LNCaP clone FGC (cell line): Measurements from ENCODE around the gene CALML3.

Experiments
- DNase-seq: peaks from one replicate; pipeline ENCODE4 v3.0.0-alpha.2; 2011; ENCODE audit warnings: low read depth
- H3K4me3 ChIP-seq: 2 replicates; pipeline ENCODE4 v1.5.1; 2011; ENCODE audit warnings: mild to moderate bottlenecking, low read depth, low read length, control low read depth
- CTCF ChIP-seq: IDR thresholded peaks from 2 replicates; pipeline ENCODE4 v1.5.1; 2012; ENCODE audit warnings: mild to moderate bottlenecking; ENCODE audit not compliant: control insufficient read depth, insufficient read depth; ENCODE audit errors: extremely low read depth

CALML3 gene

DNA sequence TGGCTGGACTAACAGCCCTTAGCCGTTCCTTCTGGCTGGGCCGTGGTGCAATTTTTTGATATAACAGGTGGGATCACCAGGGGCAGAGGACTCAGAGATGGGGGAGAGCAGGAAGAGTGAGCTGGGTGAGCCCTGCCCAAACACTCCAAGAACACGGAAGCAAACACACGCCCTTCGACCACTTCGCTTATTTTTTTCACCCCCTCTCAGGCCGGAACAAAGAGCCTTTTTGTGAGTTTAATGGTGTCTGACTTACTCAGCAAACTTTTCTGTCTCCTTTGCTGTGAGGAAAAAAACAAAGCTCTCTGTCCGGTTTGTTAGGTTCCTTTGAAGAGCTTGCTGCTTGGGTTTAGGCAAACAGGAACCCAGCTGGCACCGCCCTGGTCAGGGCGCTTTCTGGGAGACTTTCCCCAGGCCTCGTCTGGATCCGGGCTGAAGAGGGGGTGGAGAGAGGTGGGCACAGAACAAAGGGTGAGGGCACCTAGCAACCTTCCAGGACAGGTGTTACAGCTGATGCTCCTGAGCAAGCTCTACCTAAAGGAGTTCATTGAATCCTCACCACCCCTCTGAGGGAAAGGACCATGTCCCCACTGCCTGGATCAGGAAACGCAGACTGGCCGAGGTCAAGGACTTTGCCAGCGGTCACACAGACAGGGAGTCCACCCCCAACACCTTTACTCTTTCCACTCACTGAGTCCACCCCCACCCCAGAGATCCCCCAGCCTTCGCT is 23.3 kb downstream of the CALML3 start:
- peak; percentile 72 for DNase-seq
- TF ChIP-seq CTCF, result no peak
- peak overlapping the region; percentile 2; the same call in 1 of the 2 replicates for H3K4me3 ChIP-seq

DNA sequence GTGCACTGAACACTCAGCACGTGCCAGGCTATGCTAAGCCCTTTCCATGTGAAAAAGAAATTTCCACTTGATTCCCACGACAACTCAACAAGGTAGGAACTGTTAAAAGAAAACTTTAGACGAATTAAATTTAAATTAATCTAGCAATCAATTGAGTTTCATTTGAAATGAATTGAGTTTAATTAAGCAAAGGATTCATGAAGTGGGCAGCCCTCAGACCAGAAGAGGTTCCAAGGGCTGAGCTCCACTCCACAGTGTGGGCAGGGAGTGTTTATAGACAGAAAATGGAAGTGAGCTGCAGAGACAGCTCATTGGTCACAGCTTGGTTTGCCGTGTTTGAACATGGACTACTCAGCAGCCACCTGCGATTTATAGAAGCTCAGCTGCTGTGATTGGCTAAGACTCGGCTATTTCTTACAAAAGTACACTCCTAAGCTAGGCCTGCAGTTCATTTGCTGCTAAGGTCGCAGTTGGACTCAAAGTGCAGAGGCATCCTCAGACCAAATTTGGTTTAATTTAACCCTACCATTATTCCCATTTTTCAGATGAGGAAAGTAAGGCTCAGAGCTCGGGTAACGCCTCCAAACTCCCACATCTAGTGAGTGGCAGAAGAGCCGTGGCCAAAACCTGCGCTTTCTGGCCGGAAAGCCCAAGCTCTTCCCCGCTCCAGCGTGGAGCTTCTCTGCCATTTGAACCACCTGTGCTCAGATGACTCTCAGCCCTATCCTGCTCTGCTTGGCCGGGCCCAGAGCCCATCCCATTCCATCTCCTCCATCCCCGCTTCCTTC is 24.9 kb downstream of the CALML3 start:
- no peak overlapping the region for H3K4me3 ChIP-seq
- no peak for TF ChIP-seq CTCF
- no peak for DNase-seq

DNA sequence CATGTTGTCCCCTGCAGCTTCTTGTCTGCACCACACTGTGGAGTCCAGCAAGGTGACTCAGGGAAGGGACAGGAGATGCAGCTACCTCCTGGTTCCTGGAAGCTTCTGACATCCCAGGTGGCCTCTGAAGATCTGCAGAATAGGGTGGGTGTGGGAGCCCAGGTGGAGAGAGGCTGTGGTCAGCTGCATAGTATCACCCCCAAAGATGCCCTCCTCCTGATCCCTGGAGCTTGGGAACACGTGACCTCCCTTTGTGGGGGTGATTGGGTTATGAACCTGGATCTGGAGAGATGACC is 25.4 kb downstream of the CALML3 start:
- TF ChIP-seq CTCF, result no peak
- no peak for DNase-seq
- no peak overlapping the region for H3K4me3 ChIP-seq

GRCh38 chr10:5550621-5551530 is 26.1 kb downstream of the CALML3 start:
- no peak for DNase-seq
- TF ChIP-seq CTCF, result no peak
- no peak overlapping the region for H3K4me3 ChIP-seq

- no peak for TF ChIP-seq CTCF
- no peak overlapping the region for H3K4me3 ChIP-seq
- no peak for DNase-seq
Measured at GRCh38 chr10:5551531-5552375, 27.0 kb downstream of the CALML3 start.

DNA sequence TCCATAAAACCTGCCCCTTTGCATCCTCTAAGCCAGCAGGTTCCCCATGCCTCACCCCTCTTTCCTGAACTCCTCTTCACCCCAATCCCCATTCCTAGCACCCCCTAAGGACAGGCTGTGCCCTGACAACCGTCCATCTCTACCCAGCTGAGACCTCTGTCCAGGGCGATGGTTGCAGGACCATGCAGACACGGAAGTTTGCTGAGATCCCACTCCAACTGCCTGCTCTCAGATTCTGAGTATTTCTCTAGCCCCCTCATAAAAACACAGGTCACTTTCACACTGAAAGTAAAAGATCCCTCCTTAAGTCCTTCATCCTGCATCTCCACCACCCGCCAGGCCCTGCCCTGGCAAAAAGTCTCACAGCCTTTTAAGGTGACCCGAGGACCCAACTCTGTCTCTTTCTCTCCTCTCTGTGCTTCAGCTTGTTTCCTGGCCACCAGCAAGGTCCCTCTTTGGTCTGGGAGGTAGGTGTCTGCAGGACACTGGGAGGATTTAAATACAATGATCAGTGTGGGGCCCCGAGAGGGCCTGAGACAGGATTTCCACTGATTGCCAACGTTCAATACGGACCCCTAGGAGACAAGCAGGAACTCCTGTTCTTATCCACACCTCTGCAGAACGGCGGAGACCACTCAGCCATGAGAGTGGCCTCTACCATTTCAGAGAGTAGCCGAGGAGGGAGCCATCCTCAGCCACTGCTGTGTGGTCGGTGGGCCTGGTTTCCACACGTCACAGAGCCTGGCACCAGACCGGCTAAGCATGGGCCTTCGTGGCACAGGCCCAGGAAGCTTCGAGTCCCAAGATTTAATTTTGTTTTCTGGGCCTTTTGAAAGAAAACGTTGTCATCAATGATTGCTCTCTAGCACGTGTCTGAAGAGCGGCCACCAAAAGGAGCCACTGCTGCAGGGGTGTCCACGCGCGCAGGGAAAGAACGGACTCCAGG is 27.9 kb downstream of the CALML3 start:
- TF ChIP-seq CTCF, result no peak
- no peak overlapping the region for H3K4me3 ChIP-seq
- DNase-seq, result no peak
